Panc1 (cell line): ENCODE data around the gene TMEM128. TPM values are rescaled to one million over a fixed set of nuclear protein-coding genes. Genes with fewer than 3 reads are reported as not detected.
A peak's percentile ranks its signal among the peaks of the same experiment; 100 is the strongest.

Experiments used
- ATAC-seq: fragments of 200-7000 bp; cut with Tn5 transposase; 2 replicates; pipeline ENCODE4 v1.9.1; 2020; ENCODE audit warnings: mild to moderate bottlenecking, moderate library complexity
- BruUV-seq: library from RNA; stranded (reverse); fragments of 400-500 nt; replicated peaks from 2 replicates; lab custom pipeline; 2021; lab: Mats Ljungman, UMichigan
- CTCF ChIA-PET: fragments of 300-600 bp; sonication (Branson Sonifier 250); formaldehyde crosslinking; loops from one replicate; lab custom pipeline; 2022; ENCODE audit warnings: antibody characterized with exemption; lab: Charles Lee
- POLR2A ChIA-PET: fragments of 300-600 bp; sonication (Branson Sonifier 250); formaldehyde crosslinking; loops from one replicate; lab custom pipeline; 2022; ENCODE audit warnings: antibody characterized with exemption; lab: Charles Lee
- DNase-seq: peaks from one replicate; pipeline ENCODE4 v3.0.0-alpha.2; 2010; ENCODE audit warnings: low read depth, low spot score
- H3K27ac ChIP-seq: 2 replicates; pipeline ENCODE4 v1.5.1; 2011; ENCODE audit warnings: mild to moderate bottlenecking, low read length, inconsistent platforms
- H3K27me3 ChIP-seq: fragments of 200-500 bp; sonication (Bioruptor generic); 2 replicates; pipeline ENCODE4 v1.6.0; 2014; ENCODE audit warnings: low read length, inconsistent platforms; ENCODE audit not compliant: control insufficient read depth, insufficient read depth
- H3K36me3 ChIP-seq: fragments of 200-500 bp; sonication (Bioruptor generic); 2 replicates; pipeline ENCODE4 v1.5.1; 2014; ENCODE audit warnings: inconsistent platforms, mild to moderate bottlenecking, low read length, moderate library complexity; ENCODE audit not compliant: control insufficient read depth, insufficient read depth
- H3K4me1 ChIP-seq: 2 replicates; pipeline ENCODE4 v1.5.1; 2011; ENCODE audit warnings: inconsistent platforms, mild to moderate bottlenecking, low read length, moderate library complexity; ENCODE audit not compliant: control insufficient read depth, insufficient read depth
- H3K4me3 ChIP-seq, 2 experiments: 2 replicates each; pipeline ENCODE4 v1.5.1; 2011 to 2012; ENCODE audit warnings: low read depth in 2 of 2, low read length in 2 of 2, mild to moderate bottlenecking in 2 of 2, inconsistent platforms in 1 of 2, moderate library complexity in 1 of 2
- H3K9me3 ChIP-seq: fragments of 200-500 bp; sonication (Bioruptor generic); 2 replicates; pipeline ENCODE4 v1.5.1; 2014; ENCODE audit warnings: low read depth, mild to moderate bottlenecking, inconsistent platforms, low read length, moderate library complexity; ENCODE audit not compliant: control insufficient read depth, insufficient read depth
- CTCF ChIP-seq: fragments of 450-650 bp; IDR thresholded peaks from 2 replicates; pipeline ENCODE4 v1.5.1; 2017; ENCODE audit warnings: mild to moderate bottlenecking
- POLR2AphosphoS5 ChIP-seq: IDR thresholded peaks from 2 replicates; pipeline ENCODE4 v1.6.1; 2012; ENCODE audit warnings: mild to moderate bottlenecking, low read depth, low read length, moderate library complexity
- REST ChIP-seq, 2 experiments: IDR thresholded peaks; 2 replicates each; pipeline ENCODE4 v1.6.1; 2011 to 2012; ENCODE audit warnings: low read depth in 2 of 2, control low read depth in 1 of 2, low read length in 1 of 2, mild to moderate bottlenecking in 1 of 2, moderate library complexity in 1 of 2; ENCODE audit not compliant: insufficient read depth in 1 of 2
- SIN3A ChIP-seq: IDR thresholded peaks from 2 replicates; pipeline ENCODE4 v1.6.1; 2012; ENCODE audit warnings: low read depth, mild to moderate bottlenecking, low read length, moderate library complexity, borderline replicate concordance; ENCODE audit not compliant: insufficient read depth
- TCF7L2 ChIP-seq: IDR thresholded peaks from 2 replicates; pipeline ENCODE4 v1.6.1; 2011; ENCODE audit warnings: mild to moderate bottlenecking, low read depth, low read length, inconsistent platforms
- in situ Hi-C: cut with HindIII; loops from 2 replicates; pipeline ENCODE4 v1.10.0; 2016; ENCODE audit warnings: low sequenced_read_pairs, low pct_unique_long_range_greater_than_20kb
- intact Hi-C: fragments of 100-400 bp; cut with micrococcal nuclease; formaldehyde crosslinking; loops from one replicate; pipeline ENCODE4 v1.10.0; 2022; ENCODE audit not compliant: unreplicated experiment
- total RNA-seq: library from RNA; stranded (reverse); gene quantifications from one replicate; pipeline ENCODE4 v1.2.1, GENCODE V29; 2021; ENCODE audit not compliant: unreplicated experiment

The TMEM128 gene
- total RNA-seq, 1 experiment from 2014 or later = 12.9 TPM

GRCh38 chr4:4267981-4268380 lies 20.0 kb upstream of the TMEM128 start:
- intact Hi-C loops (no loop called here), in situ Hi-C loops (no loop called here)
- no peak overlapping the region for H3K27ac ChIP-seq
- H3K27me3 ChIP-seq = no peaks in the 10 kb centered on the region
- CTCF ChIA-PET = no interaction called here
- no TSS peak for BruUV-seq
- H3K4me3 ChIP-seq = no peak overlapping the region
- H3K36me3 ChIP-seq = no peaks in the 10 kb centered on the region; the same call in 1 of the 2 replicates
- no peaks in the 10 kb centered on the region for H3K4me1 ChIP-seq
- DNase-seq = no peak
- no peaks in the 10 kb centered on the region for H3K9me3 ChIP-seq
- TF ChIP-seq REST (IDR thresholded peaks at IDR 0.05; ENCODE audit: insufficient read depth in 1 of 2, low read depth in 2 of 2, low read length in 1 of 2) (no peak), SIN3A (no peak), POLR2AphosphoS5 (no peak), CTCF (no peak), TCF7L2 (no peak)
- no peak for ATAC-seq
- POLR2A ChIA-PET = no interaction called here

GRCh38 chr4:4260185-4260751 lies 12.2 kb upstream of the TMEM128 start:
- POLR2A ChIA-PET = no interaction called here
- BruUV-seq = no TSS peak
- ATAC-seq (peak; percentile 78; the same call in 1 of the 2 replicates), DNase-seq (no peak)
- no peak overlapping the region for H3K27ac ChIP-seq
- H3K9me3 ChIP-seq = no peaks in the 10 kb centered on the region
- intact Hi-C loops = no loop called here
- TF ChIP-seq SIN3A = no peak
- no peak for TF ChIP-seq REST (IDR thresholded peaks at IDR 0.05; ENCODE audit: insufficient read depth in 1 of 2, low read depth in 2 of 2, low read length in 1 of 2)
- TF ChIP-seq TCF7L2 = no peak
- no peak for TF ChIP-seq POLR2AphosphoS5
- H3K4me3 ChIP-seq = no peak overlapping the region
- CTCF ChIA-PET = no interaction called here
- H3K27me3 ChIP-seq = no peaks in the 10 kb centered on the region
- no peaks in the 10 kb centered on the region for H3K36me3 ChIP-seq
- H3K4me1 ChIP-seq = no peaks in the 10 kb centered on the region
- in situ Hi-C loops = no loop called here
